Left hindlimb (tissue), 1 donor: ENCODE results near the gene LBHD2.
"Not testable (repeated sequence)": the region's sequence is repeated elsewhere in the genome, so short reads cannot be mapped to it uniquely, and the experiment has no call there.

Experiments used
- DNase-seq: peaks from one replicate; pipeline ENCODE4 v3.0.0-alpha.2; 2018

LBHD2 gene

DNA sequence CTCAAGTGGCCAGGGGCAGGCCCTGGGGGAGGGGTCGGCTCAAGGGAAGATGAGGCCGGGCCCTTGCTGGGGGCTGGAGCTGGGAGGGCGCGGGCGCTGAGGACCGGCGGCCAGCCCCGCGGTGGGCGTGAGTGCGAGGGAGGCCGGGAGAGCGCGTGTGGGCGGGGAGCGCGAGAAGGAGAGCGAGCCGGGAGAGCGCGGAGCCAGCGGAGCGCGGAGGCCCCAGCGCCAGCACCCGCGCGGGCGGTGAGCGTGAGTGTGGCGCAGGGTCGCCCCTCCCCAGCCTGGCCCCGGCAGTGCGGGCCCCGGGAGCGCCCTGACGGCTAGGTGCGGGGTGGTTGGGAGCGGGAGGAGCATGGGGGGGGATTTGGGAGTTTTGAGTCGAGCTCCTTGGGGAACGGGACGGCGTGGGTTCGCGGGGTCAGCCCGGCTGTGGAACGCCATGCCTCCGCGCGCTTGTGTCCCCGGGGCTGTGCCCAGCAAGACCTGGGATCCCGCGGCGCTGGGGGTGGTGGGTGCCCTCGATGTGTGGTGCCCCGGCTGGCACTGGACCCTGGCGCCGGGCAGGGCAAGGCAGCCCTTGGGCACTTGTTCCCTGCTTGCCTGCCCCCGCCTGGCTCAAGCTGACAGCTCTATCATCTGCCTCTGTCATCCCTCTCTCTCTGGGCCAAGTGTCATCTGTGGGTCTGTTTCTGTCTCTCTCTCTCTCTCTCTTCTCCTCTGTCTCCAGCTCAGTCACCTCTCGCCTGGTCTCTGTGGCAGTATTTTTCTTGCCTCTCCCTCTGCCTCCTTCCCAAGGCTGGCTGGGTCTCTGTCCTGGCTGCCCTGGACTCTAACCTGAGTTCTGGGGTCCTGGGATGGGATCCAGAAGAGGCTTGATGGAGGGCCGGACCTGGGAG is at the start of gene LBHD2:
LBHD2 (plus strand) TSS at position 190 of the 899 bp plus-strand sequence. CDS start 1,803 bp downstream, outside the sequence.
- DNase-seq: no peak

DNA sequence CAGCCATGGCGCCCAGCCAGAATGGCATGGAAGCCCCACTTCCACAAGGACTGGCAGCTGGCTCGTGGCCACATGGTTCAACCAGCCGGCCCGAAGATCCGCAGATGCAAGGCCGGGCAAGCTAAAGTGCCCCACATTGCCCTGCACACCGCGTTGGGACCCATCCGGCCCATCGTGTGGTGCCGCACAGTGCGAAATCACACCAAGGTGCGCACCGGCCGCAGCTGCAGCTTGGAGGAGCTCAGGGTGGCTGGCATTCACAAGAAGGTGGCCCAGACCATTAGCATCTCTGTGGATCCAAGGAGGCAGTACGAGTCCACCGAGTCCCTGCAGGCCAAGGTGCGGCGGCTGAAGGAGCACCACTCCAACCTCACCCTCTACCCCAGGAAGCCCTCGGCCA is 42.5 kb upstream of the LBHD2 start:
- DNase-seq: no peak

DNA sequence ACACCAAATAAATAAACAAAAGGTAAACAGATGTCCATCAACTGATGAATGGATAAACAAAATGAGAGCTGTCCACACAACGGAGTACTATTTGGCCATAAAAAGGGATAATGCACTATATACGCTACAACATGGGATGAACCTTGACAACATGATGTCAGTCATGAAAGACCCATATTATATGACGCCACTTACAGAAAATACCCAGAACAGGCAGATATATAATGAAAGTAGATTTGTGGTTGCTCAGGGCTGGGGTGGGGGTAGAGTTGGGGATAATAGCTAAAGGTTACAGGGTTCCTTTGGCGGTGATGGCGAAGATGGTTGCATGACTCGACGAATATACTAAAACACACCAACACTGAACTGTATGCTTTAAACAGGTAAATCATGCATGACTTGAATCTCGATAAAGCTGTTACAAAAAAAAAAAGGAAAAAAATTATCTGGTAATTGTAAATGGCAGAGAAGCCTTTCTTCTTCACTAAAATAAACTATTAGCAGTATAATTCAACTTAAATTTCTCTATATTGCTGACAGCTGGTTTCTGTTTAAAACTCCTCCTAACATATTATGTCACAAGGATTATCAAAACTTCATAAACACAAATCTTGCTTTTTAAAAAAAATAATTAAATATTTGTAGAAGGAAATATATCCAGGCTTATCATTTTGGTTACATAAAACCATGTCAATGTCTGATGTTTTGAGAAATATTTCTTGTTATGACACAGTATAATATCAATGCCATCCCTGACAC is 40.6 kb upstream of the LBHD2 start:
- no peak for DNase-seq

DNA sequence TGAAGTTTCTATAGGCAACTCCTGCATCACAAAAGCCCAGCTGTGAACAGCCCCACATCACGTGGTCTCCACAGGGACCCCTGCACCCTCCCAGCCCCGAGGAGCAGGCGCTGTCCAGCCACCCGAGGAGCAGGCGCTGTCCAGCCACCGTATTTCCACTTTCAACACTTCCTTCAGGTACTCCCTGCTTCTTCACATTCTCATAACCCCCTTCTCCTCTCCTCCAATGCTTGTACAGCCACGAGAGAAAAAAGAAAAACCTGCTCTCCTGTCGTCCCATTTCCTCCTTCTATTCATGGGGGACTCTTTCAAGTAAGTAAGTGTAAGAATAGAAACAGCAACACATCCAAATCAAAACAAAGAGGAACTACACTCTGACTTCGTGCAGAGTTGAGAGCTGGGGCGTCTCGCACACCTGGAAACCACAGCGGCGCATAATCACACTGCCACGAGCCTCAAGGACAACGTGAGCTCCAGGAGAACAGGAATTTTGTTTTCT is 38.6 kb upstream of the LBHD2 start:
- DNase-seq: no peak

DNA sequence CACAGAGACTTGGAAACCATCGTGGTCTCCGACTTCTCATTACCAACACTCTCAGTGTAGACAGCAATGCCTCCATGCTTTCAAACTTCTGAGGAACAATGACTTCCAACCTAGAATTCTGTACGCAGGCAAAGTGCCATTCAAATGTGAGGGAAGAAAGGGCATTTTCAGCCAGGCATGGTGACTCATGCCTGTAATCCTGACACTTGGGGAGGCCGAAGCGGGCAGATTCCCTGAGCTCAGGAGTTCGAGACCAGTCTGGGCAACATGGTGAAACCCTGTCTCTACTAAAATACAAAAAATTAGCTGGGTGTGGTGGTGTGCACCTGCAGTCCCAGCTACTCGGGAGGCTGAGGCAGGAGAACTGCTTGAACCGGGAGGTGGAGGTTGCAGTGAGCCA is 36.6 kb upstream of the LBHD2 start:
- not testable (repeated sequence) for DNase-seq

DNA sequence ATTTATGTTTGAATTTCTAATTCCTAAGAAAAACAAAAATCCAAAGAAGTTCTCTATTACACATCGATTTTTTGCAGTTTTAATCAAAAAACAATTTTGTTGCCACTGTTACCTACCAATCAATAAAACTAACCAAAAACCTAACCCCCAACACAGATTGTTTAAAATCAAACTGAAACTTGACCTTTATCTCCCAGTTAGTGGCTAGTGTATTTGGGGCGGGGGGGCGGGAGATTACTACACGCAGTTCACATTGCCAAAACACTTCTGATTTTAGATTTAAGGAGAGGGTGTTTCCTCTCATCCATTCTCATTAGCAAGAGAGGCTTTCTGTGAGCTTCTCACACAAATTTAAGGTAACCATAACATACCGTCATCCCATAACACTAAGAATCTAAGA is 33.1 kb upstream of the LBHD2 start:
- no peak for DNase-seq

DNA sequence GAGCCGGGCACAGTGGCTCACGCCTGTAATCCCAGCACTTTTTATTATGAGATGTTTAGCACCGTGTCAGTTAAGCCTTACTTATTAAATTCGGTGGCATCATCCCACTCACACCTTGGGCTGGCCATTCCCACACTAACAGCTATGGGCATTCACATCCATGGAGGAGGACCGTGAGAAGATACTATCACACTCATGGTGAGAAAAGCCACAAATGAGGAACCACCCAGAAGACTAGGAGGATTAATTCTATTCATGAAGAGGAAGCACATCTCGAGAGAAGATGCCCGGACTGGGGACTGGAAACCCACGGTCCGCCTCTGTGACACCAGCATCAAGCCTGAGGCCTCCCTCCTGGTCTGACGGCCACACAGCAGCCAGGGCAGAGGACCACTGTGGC is 31.6 kb upstream of the LBHD2 start:
- no peak for DNase-seq

DNA sequence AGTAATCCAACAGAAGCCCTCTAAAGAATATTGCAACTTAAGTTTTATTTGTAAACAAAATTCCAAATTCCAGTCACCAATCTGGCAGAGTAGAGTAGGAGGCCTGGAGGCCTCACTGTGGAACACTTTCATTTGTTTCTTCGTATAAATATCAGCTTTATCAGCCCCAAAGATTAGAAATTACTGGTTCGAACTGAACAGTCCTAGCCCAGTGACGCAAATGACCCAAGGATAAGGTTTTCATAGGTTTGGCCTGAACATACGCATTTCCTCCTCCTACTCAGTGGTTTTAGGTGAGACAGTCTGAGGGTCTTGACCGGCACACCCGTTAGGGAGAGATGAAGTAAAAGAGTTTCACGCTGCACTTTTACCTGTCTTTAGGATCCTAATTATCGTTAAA is 28.3 kb upstream of the LBHD2 start:
- no peak for DNase-seq

DNA sequence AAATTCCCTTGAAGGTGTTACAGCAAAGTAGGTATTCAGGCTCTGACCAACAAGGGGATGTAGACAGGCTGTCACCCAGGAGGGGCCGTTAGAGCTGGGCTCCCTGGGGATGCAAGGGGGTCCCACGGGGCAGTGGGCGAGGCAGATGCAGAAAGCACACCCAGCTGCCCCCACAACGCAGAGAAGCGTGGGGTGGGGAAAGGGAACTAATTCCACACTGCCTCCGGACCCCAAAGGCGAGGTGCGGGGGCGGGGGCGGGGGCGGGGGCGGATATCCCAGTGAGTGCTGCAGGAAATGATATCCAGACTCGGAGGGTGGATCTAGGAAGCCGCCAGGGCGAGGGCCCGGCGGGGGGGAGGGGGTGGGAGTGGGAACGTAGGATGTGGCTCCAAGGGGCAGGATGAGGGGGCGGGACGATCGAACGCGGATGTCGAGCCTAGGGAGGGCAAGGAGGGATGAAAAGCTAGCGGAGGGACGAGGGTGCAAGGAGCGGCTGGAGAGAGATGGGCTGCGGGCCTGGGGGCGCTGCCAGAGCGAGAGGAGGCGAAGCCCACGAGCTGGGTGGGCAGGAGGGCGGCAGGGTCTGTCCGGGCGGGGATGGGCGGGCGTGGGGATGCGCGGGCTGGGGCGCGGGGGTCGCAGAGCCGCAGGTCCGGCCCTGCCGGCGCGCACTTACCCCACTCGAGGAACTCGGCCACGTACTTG is 27.5 kb upstream of the LBHD2 start:
- peak; percentile 84 for DNase-seq

DNA sequence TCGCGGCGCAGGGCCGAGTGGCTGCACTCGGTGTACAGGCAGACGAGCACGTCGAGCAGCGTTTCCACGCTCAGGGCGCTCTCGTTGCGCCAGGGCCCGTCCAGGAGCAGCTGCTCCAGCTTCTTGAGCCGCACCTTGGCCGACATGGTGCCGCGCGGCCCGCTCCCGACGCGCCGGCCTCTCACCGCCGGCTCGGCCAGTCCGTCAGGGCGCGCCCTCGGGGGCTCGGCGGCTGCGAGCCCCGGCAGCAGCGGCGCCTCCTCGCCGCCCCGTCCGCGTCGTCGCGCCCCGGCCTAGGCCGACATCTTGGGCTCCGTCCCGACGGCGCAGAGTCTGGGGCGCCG is 27.0 kb upstream of the LBHD2 start:
- DNase-seq: peak; percentile 47

DNA sequence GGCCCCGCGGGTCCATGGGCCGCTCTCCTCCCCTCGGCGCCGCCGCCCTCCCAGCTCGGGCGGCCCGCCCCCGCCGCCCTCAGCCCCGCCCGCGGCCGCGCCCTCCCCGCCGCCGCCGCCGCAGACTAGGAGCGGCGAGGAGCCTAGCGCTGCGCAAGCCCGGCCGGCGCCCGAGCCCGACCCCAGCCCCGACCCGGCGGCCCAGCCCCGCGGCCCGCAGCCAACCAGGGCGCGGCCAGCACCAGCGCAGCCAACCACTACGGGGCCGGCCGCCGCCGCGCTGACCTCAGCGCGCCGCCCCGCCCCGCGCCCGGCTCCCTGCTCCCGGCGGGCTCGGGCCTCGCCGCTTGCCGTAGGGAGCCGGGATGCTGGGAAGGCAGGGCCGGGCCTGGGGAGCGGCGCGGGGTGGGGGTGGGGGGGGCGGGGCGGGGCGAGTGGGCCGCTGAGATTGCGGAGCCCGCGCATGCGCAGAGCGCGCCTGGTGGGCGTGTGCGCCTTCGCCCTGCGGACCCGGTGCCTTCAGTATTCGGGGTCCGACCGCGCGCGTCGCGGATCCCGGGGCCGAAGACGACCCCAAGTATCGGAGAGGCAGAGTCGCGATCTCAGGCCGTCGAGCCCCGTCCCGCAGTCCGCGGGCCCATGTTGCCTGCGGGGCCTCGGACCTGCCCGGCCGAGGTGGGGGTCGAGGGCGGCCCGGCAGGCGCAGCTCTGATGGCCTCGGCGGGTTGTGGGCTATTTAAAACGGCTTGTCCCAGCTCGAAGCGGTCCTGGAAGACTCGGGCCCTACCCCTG is 26.4 kb upstream of the LBHD2 start, which contains the start of gene CDC42BPB:
CDC42BPB (minus strand) TSS at position 178 of the 792 bp plus-strand sequence. CDS start 376 bp downstream, outside the sequence.
- DNase-seq: peak; percentile 93

DNA sequence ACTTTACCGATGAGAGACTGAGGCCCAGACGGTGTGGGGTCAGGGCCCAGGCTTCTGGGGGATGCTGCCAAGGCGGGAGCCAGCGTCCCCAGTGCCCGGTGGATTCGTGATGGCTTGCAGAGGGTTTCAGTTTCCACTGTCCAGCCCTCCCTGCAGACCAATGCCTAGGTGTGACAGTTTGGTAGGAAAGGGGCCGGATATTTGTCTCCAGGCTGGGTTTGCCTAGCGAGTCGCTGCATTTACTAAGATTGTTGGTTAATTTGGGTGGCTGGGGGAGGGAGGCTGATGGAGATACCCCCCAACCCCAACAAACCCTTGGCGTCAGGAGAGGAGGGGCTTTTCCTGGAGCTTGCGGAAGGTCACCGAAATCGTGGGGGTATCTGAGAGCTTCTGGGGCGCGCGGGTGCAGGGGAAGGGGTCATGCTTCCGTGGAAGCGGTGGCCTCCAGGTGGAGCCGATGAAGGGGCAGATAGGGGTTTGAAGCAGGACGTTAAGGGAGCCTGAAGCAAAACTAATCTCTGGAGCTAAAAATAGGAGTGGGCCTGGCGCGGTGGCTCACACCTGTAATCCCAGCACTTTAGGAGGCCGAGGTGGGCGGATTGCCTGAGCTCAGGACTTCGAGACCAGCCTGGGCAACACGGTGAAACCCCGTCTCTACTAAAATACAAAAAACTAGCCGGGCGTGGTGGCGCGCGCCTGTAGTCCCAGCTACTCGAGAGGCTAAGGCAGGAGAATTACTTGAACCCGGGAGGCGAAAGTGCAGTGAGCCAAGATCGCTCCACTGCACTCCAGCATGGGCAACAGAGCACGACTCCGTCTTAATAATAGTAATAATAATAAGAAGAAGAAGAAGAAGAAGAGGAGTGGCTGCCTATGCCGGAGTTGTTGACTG is 25.6 kb upstream of the LBHD2 start:
- no peak for DNase-seq

DNA sequence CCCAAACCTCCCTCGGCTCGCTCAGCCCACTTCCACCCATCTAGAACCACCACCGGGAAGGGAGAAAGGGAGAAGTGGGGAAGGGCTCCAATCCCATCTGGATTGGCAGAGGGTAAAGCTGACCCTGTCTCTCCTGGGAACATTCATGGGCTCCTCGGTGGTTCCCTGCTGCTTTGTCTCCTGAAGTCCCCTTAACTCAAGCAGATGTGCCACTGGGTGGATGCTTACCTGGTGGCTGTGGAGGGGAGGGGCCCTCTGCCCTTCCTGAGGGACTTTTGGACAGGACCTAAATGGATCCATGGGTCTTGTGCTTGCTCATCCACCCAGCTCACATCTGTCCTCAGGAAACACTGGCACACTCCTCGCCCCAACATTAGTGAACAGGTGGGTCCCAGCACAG is 24.5 kb upstream of the LBHD2 start:
- no peak for DNase-seq

DNA sequence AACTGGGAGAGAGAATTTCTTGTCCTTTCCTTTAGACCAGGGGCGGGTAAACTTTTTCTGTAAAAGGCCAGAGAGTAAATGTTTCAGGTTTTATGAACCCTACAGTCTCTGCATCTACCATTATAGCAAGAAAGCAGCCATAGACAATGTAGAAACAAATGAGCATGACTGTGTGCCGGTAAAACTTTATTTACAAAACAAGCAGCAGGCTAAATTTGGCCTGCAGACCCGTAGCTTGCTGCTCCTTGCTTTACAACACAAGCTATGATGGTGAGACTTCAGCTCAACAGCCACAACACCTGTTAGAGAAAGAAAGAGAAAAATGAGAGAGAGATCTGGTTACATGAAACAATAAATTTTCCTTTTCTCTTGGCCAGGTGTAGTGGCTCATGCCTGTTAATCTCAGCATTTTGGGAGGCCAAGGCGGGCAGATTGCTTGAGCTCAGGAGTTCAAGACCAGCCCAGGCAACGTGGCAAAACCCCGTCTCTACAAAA is 22.5 kb upstream of the LBHD2 start:
- DNase-seq: no peak

DNA sequence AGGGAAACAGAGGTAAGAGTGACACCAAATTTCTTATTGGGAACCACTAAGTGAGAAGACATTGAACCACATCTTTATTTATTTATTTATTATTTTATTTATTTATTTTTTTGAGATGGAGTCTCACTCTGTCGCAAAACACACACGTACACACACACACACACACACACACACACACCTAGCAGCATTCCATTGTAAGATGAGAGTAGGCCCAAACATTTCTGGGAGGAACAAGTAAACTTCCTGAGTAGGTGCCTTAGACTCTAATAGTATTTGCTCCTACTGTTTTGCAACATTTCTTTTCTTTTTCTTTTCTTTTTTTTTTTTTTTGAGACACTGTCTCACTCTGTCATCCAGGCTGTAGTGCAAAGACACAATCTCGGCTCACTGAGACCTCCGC is 19.6 kb upstream of the LBHD2 start:
- no peak for DNase-seq

DNA sequence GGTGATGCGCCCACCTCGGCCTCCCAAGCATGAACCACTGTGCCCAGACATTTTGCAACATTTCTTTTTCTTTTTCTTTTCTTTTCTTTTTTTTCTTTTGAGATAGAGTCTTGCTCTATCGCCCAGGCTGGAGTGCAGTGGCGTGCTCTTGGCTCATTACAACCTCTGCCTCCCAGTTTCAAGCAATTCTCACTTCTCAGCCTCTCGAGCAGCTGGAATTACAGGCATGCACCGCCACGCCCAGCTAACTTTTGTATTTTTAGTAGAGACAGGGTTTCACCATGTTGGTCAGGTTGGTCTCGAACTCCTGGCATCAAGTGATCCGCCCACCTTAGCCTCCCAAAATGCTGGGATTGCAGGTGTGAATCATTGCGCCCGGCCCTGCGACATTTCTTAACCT is 19.0 kb upstream of the LBHD2 start:
- DNase-seq: no peak

DNA sequence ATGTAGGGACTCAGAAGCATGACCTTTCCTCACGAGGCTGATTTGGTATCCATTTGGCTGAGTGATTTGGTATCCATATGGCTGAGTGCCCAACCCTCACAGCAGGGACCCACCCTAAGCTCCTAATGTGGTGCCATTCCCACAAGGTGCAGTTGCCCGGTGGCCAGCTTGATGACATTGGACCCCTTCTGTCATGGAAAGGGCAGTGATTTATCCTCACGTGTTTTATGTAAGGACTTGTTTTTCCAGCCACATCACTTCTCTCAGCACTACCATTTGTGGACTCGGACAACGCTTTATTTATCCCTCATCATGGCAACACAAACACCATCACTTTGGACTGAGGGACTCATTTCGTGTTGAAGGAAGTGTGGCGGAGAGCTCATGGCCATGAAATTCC is 18.1 kb upstream of the LBHD2 start:
- no peak for DNase-seq

DNA sequence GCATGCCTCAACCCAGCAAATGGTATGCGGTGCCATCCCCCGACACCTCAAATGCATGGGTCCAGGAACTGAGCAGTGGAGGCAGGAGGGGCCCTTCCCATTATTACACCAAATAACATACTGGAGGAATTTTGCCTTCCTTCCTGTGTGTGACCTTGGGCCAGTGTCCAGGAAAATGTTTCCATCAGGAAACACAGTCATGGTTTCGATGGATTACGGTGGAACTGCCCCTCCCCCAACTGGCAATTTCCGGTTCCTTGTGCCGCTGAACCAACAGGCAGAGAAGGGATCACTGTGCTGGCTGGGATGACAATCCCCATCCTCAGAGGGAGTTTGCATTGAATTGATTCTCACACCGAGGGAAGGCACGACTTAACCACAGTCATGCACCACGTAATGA is 17.6 kb upstream of the LBHD2 start:
- DNase-seq: no peak

DNA sequence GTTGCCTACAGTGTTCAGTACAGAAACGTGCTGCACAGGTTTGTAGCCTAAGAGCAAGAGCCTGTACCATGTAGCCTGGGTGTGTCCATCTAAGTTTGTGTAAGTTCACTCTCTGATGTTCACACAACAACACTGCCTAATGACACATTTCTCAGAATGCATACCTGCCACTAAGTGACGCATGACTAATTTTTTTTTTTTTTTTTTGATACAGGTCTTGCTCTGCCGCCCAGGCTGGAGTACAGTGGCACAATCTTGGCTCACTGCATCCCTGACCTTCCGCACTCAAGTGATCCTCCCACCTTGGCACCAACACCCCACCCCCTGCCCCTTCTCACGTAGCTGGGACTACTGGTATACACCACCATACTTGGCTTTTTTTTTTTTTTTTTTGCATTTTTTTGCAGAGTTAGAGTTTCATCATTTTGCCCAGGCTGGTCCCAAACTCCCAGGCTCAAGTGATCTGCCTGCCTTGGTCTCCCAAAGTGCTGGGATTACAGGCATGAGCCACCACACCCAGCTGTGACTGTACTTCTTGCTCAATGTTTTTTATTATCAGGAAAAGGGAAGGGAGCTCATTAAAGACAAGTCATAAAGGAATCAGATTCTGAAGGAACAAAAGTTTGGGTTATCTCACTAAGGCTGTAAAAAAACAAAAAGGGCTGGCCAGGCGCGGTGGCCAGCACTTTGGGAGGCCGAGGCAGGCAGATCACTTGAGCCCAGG is 16.6 kb upstream of the LBHD2 start:
- no peak for DNase-seq

DNA sequence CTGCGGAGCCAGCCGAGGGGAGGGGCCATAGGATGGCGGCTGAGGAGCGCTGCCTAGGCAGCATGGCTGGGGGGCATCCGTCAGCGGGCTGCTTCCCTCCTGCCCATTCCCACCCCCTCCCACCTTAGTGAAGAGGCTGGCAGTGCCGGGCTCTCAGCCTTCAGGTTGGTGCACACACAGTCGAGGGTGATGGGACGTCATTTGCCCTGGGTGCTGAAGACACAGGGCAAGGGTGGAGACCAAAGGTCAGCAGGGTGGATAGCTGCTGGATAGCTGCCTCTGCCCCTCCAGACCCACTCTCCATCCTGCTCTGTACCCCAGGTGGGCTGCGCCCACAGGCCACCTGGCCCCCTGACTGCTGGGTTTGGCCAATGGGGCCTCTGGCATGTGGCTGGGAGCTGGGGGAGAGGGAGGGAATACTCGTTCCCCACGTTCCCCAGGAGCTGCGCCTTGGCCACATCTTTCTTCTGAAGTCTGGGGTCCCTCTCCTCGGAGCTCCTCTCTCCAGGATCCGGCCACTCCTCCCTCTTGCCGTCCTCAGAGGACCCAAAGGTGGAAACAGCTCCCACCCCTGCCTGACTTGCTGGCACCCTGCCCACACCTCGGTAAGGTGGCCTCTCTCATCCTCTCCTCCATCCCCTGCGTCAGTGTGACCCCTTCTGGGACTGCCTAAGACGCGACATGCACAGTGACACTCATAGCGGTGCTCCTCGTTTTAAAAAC is 15.5 kb upstream of the LBHD2 start:
- no peak for DNase-seq
